RWPE2 (cell line): Measurements from ENCODE around the gene IL13.

Experiments
- ATAC-seq: fragments of 200-7000 bp; cut with Tn5 transposase; 3 replicates; pipeline ENCODE4 v1.9.1; 2021; ENCODE audit warnings: low read depth
- DNase-seq: peaks from one replicate; pipeline ENCODE4 v3.0.0-alpha.2; 2020; ENCODE audit warnings: low spot score
- H3K27ac ChIP-seq: fragments of 450-650 bp; 2 replicates; pipeline ENCODE4 v1.5.1; 2017; ENCODE audit warnings: mild to moderate bottlenecking; ENCODE audit not compliant: poor library complexity, severe bottlenecking
- H3K27me3 ChIP-seq: fragments of 250-450 bp; sonication (Bioruptor Pico); 2 replicates; pipeline ENCODE4 v1.5.1; 2021; ENCODE audit warnings: mild to moderate bottlenecking, moderate library complexity; ENCODE audit not compliant: insufficient read depth, poor library complexity, severe bottlenecking
- H3K36me3 ChIP-seq: fragments of 250-450 bp; sonication (Bioruptor Pico); 2 replicates; pipeline ENCODE4 v1.5.1; 2020; ENCODE audit warnings: low read depth, mild to moderate bottlenecking, moderate library complexity
- H3K4me1 ChIP-seq: fragments of 250-450 bp; sonication (Bioruptor Pico); 2 replicates; pipeline ENCODE4 v1.5.1; 2021; ENCODE audit warnings: mild to moderate bottlenecking, moderate library complexity; ENCODE audit not compliant: insufficient read depth, poor library complexity, severe bottlenecking
- H3K4me3 ChIP-seq: fragments of 250-450 bp; sonication (Bioruptor Pico); 2 replicates; pipeline ENCODE4 v1.5.1; 2021; ENCODE audit warnings: mild to moderate bottlenecking, moderate library complexity; ENCODE audit not compliant: severe bottlenecking
- H3K9me3 ChIP-seq: fragments of 250-450 bp; sonication (Bioruptor Pico); 2 replicates; pipeline ENCODE4 v1.5.1; 2021; ENCODE audit warnings: mild to moderate bottlenecking, moderate library complexity; ENCODE audit not compliant: severe bottlenecking
- TF ChIP-seq, protein P1 (sequence below): fragments of 450-650 bp; IDR thresholded peaks from one replicate; pipeline ENCODE4 v1.5.1; 2017; ENCODE audit warnings: mild to moderate bottlenecking, moderate library complexity; ENCODE audit not compliant: poor library complexity, severe bottlenecking

Gene IL13

DNA sequence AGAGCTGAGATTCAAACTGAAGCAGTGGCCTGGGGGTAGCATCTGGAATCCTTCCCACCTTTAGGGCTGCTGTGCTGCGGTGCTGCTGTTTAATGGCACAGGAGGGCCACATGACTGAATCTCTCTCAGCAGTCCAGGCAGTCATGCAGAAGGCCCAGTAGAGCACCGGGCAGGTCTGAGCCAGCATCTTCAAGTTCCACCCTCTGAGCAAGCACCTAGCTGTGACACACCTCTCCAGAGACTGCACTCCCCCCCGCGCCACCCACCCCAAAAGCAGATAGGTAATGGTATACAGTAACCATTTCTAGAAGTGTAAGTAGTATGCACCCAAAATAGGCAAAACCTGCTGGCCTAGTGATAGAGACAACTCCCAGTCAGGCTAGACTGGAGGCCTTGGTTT lies 24.0 kb downstream of the IL13 start:
- Histone ChIP-seq H3K36me3 (no peaks in the 10 kb centered on the region), H3K27ac (no peak overlapping the region), H3K4me3 (no peak overlapping the region), H3K9me3 (no peaks in the 10 kb centered on the region), H3K27me3 (no peaks in the 10 kb centered on the region), H3K4me1 (peaks cover 6% of the 10 kb centered on the region)
- no peak for ATAC-seq
- DNase-seq: no peak
- TF ChIP-seq, protein P1, sequence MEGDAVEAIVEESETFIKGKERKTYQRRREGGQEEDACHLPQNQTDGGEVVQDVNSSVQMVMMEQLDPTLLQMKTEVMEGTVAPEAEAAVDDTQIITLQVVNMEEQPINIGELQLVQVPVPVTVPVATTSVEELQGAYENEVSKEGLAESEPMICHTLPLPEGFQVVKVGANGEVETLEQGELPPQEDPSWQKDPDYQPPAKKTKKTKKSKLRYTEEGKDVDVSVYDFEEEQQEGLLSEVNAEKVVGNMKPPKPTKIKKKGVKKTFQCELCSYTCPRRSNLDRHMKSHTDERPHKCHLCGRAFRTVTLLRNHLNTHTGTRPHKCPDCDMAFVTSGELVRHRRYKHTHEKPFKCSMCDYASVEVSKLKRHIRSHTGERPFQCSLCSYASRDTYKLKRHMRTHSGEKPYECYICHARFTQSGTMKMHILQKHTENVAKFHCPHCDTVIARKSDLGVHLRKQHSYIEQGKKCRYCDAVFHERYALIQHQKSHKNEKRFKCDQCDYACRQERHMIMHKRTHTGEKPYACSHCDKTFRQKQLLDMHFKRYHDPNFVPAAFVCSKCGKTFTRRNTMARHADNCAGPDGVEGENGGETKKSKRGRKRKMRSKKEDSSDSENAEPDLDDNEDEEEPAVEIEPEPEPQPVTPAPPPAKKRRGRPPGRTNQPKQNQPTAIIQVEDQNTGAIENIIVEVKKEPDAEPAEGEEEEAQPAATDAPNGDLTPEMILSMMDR: no peak

DNA sequence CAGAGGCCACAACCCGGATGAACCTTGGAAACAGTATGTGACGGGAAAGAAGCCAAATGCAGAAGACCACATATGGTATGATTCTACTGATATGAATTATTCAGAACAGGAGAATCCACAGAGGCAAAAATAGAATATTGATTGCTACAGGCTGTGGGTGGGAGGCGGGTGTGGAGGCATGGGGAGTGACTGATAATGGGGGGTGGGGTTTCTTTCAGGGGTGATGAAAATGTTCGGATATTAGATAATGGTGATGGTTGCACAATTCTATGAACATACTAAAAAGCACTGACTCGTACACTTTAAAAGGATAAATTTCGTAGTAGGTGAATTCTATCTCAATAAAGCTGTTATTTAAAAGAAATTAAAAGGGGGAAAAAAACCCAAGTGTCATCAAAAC lies 26.5 kb downstream of the IL13 start:
- H3K9me3 ChIP-seq: no peaks in the 10 kb centered on the region
- TF ChIP-seq, protein P1: no peak
- H3K36me3 ChIP-seq: no peaks in the 10 kb centered on the region
- H3K4me3 ChIP-seq: no peak overlapping the region
- H3K4me1 ChIP-seq: no peaks in the 10 kb centered on the region
- H3K27ac ChIP-seq: no peak overlapping the region
- ATAC-seq (no peak), DNase-seq (no peak)
- H3K27me3 ChIP-seq: no peaks in the 10 kb centered on the region

DNA sequence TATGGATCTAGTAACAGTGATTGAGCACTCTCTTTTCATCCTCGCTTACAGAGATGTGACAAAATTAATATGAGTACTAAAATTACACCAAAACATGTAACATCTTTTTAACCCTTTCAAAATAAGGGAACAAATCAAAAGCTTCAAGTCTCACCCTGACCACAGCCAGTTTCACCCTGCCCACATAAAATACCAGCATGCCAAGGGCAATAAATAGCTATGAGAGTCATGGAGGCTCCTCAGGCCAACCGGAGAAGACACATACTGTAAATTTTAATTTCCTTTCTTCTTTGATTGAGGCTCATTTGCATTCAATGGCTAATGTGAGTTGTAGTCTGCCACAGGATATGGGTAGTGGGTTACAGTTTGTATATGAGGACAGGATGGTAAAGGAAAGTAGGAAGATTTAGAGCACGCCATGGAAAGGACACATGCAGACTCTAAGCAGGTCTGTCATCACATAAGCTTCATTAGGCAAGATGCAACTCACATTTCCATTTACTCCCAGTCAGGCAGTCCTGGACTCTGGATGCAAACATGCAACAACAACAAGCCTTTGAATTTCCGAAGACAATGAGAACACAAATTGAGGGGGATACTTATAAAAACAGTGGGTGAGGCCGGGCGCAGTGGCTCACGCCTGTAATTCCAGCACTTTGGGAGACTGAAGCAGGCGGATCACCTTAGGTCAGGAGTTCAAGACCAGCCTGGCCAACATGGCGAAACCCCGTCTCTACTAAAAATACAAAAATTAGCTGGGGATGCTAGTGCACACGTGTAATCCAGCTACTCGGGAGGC lies 27.1 kb downstream of the IL13 start:
- TF ChIP-seq, protein P1: no peak
- no peak overlapping the region for H3K4me3 ChIP-seq
- DNase-seq (no peak), ATAC-seq (no peak)
- no peaks in the 10 kb centered on the region for H3K36me3 ChIP-seq
- no peak overlapping the region for H3K27ac ChIP-seq
- H3K4me1 ChIP-seq: no peaks in the 10 kb centered on the region
- H3K9me3 ChIP-seq: no peaks in the 10 kb centered on the region
- no peaks in the 10 kb centered on the region for H3K27me3 ChIP-seq

- Histone ChIP-seq H3K36me3 (no peaks in the 10 kb centered on the region), H3K27ac (no peak overlapping the region), H3K4me1 (no peaks in the 10 kb centered on the region), H3K27me3 (no peaks in the 10 kb centered on the region), H3K4me3 (no peak overlapping the region), H3K9me3 (no peaks in the 10 kb centered on the region)
- ATAC-seq (no peak), DNase-seq (no peak)
- TF ChIP-seq, protein P1: no peak
Observed at GRCh38 chr5:132686193-132686592, 28.2 kb downstream of the IL13 start.

- Histone ChIP-seq H3K9me3 (no peaks in the 10 kb centered on the region), H3K4me3 (no peak overlapping the region), H3K27me3 (no peaks in the 10 kb centered on the region), H3K27ac (no peak overlapping the region), H3K4me1 (no peaks in the 10 kb centered on the region), H3K36me3 (no peaks in the 10 kb centered on the region; the same call in 1 of the 2 replicates)
- TF ChIP-seq, protein P1: no peak
- no peak; the same call in 2 of the 3 replicates for ATAC-seq
- DNase-seq: no peak
Observed at GRCh38 chr5:132687995-132688394, 30.0 kb downstream of the IL13 start.
